HEK293 (cell line): ENCODE measurements around the gene SIL1.

Experiments used
- CTCF ChIA-PET: fragments of 350-600 bp; formaldehyde crosslinking; extraction: SDS; loops from one replicate; lab custom pipeline; 2021; ENCODE audit warnings: antibody characterized with exemption; lab: Yijun Ruan, JAX
- POLR2A ChIA-PET: fragments of 300-600 bp; formaldehyde crosslinking; extraction: SDS; loops from one replicate; lab custom pipeline; 2020; ENCODE audit warnings: antibody characterized with exemption, inconsistent platforms; lab: Yijun Ruan, JAX
- H3K27ac ChIP-seq: fragments of 200-500 bp; sonication (Bioruptor generic); 2 replicates; pipeline ENCODE4 v1.5.1; 2014; ENCODE audit warnings: low read depth, low read length, control low read depth, inconsistent platforms; ENCODE audit errors: extremely low read depth
- H3K36me3 ChIP-seq, 2 experiments: fragments of 200-500 bp in 1 of 2; sonication (Bioruptor generic) in 1 of 2; 1 replicate in 1 of 2; 2 replicates in 1 of 2; pipeline ENCODE4 v1.5.1; 2014 to 2017; ENCODE audit warnings: inconsistent platforms in 2 of 2, low read length in 2 of 2; ENCODE audit not compliant: control insufficient read depth in 2 of 2, insufficient read depth in 1 of 2
- H3K4me1 ChIP-seq: fragments of 200-500 bp; sonication (Bioruptor generic); 2 replicates; pipeline ENCODE4 v1.5.1; 2014; ENCODE audit warnings: mild to moderate bottlenecking, low read length, inconsistent platforms; ENCODE audit not compliant: control insufficient read depth, insufficient read depth
- H3K4me3 ChIP-seq: 2 replicates; pipeline ENCODE4 v1.5.1; 2011; ENCODE audit warnings: low read depth, mild to moderate bottlenecking, control low read depth, low read length, moderate library complexity
- H3K9me3 ChIP-seq: fragments of 200-500 bp; sonication (Bioruptor generic); 2 replicates; pipeline ENCODE4 v1.5.1; 2014; ENCODE audit warnings: low read depth, low read length, inconsistent platforms; ENCODE audit not compliant: control insufficient read depth, insufficient read depth
- MZF1 ChIP-seq: fragments of 450-650 bp; formaldehyde crosslinking; IDR thresholded peaks from 2 replicates; pipeline ENCODE4 v1.5.1; 2017; ENCODE audit warnings: missing biosample characterization, missing genetic modification characterization, borderline replicate concordance
- OSR2 ChIP-seq: fragments of 450-650 bp; formaldehyde crosslinking; IDR thresholded peaks from 2 replicates; pipeline ENCODE4 v1.5.1; 2016; ENCODE audit warnings: missing biosample characterization, missing genetic modification characterization
- PRDM1 ChIP-seq: fragments of 450-650 bp; formaldehyde crosslinking; IDR thresholded peaks from 2 replicates; pipeline ENCODE4; 2016; ENCODE audit warnings: missing biosample characterization, missing genetic modification characterization
- ZIC2 ChIP-seq: fragments of 450-650 bp; formaldehyde crosslinking; IDR thresholded peaks from 2 replicates; pipeline ENCODE4 v1.5.1; 2016; ENCODE audit warnings: missing biosample characterization, missing genetic modification characterization
- ZNF114 ChIP-seq: fragments of 450-650 bp; formaldehyde crosslinking; IDR thresholded peaks from 2 replicates; pipeline ENCODE4 v1.5.0; 2017; ENCODE audit warnings: missing biosample characterization, missing genetic modification characterization
- ZNF121 ChIP-seq: fragments of 450-650 bp; formaldehyde crosslinking; IDR thresholded peaks from 2 replicates; pipeline ENCODE4 v1.5.1; 2016; ENCODE audit warnings: missing biosample characterization, missing genetic modification characterization
- ZNF18 ChIP-seq: fragments of 450-650 bp; formaldehyde crosslinking; IDR thresholded peaks from 2 replicates; pipeline ENCODE4 v1.5.1; 2016; ENCODE audit warnings: missing biosample characterization, missing genetic modification characterization
- ZNF184 ChIP-seq: fragments of 450-650 bp; IDR thresholded peaks from 2 replicates; pipeline ENCODE4 v1.5.1; 2018; ENCODE audit warnings: missing biosample characterization, mild to moderate bottlenecking, missing genetic modification characterization
- ZNF248 ChIP-seq: fragments of 450-650 bp; formaldehyde crosslinking; IDR thresholded peaks from 2 replicates; pipeline ENCODE4 v1.5.1; 2017; ENCODE audit warnings: missing biosample characterization, missing genetic modification characterization
- ZNF341 ChIP-seq: fragments of 450-650 bp; formaldehyde crosslinking; IDR thresholded peaks from 2 replicates; pipeline ENCODE4; 2016; ENCODE audit warnings: low read depth, missing biosample characterization, missing genetic modification characterization
- ZNF830 ChIP-seq: fragments of 450-650 bp; IDR thresholded peaks from 2 replicates; pipeline ENCODE4 v1.5.0; 2018; ENCODE audit warnings: missing biosample characterization, missing genetic modification characterization, low read depth, mild to moderate bottlenecking, moderate library complexity
- TF ChIP-seq, protein P1 (sequence below): fragments of 450-650 bp; formaldehyde crosslinking; IDR thresholded peaks from 2 replicates; pipeline ENCODE4 v1.5.1; 2016; ENCODE audit warnings: missing biosample characterization, missing genetic modification characterization
- TF ChIP-seq, protein P2 (sequence below): fragments of 450-650 bp; formaldehyde crosslinking; IDR thresholded peaks from 2 replicates; pipeline ENCODE4 v1.5.1; 2017; ENCODE audit warnings: missing biosample characterization, missing genetic modification characterization

Gene SIL1

GRCh38 chr5:139082813-139083498 is 115.2 kb downstream of the SIL1 start:
- Histone ChIP-seq H3K4me1 (peaks cover 5% of the 10 kb centered on the region), H3K36me3 (no peaks in the 10 kb centered on the region), H3K27ac (no peak overlapping the region), H3K4me3 (no peak overlapping the region), H3K9me3 (no peaks in the 10 kb centered on the region)
- CTCF ChIA-PET: no interaction called here
- POLR2A ChIA-PET: no interaction called here
- TF ChIP-seq MZF1 (tag by site-specific recombination) (peak; percentile 80; the same call in 1 of the 2 replicates), ZNF341 (tag by site-specific recombination) (no peak), ZNF184 (tag by site-specific recombination) (peak; percentile 91), ZIC2 (tag by site-specific recombination) (peak; percentile 39; the same call in 1 of the 2 replicates), OSR2 (tag by site-specific recombination) (peak; percentile 46)

GRCh38 chr5:139079991-139080610 is 118.1 kb downstream of the SIL1 start:
- no peak overlapping the region for H3K4me3 ChIP-seq
- no peaks in the 10 kb centered on the region for H3K36me3 ChIP-seq
- POLR2A ChIA-PET: interaction anchor here (0.6 kb wide), 1 partner anchor 12 kb away, joined by 4 read pairs; no protein-coding TSS in a partner anchor
- no peaks in the 10 kb centered on the region for H3K9me3 ChIP-seq
- H3K27ac ChIP-seq: no peak overlapping the region
- TF ChIP-seq, protein P1, sequence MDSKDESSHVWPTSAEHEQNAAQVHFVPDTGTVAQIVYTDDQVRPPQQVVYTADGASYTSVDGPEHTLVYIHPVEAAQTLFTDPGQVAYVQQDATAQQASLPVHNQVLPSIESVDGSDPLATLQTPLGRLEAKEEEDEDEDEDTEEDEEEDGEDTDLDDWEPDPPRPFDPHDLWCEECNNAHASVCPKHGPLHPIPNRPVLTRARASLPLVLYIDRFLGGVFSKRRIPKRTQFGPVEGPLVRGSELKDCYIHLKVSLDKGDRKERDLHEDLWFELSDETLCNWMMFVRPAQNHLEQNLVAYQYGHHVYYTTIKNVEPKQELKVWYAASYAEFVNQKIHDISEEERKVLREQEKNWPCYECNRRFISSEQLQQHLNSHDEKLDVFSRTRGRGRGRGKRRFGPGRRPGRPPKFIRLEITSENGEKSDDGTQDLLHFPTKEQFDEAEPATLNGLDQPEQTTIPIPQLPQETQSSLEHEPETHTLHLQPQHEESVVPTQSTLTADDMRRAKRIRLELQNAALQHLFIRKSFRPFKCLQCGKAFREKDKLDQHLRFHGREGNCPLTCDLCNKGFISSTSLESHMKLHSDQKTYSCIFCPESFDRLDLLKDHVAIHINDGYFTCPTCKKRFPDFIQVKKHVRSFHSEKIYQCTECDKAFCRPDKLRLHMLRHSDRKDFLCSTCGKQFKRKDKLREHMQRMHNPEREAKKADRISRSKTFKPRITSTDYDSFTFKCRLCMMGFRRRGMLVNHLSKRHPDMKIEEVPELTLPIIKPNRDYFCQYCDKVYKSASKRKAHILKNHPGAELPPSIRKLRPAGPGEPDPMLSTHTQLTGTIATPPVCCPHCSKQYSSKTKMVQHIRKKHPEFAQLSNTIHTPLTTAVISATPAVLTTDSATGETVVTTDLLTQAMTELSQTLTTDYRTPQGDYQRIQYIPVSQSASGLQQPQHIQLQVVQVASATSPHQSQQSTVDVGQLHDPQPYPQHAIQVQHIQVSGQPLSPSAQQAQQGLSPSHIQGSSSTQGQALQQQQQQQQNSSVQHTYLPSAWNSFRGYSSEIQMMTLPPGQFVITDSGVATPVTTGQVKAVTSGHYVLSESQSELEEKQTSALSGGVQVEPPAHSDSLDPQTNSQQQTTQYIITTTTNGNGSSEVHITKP (tag by site-specific recombination): peak; percentile 93
- TF ChIP-seq ZNF248 (tag by site-specific recombination) (no peak), ZNF830 (tag by site-specific recombination) (no peak), ZNF121 (tag by site-specific recombination) (no peak), ZNF18 (no peak)
- TF ChIP-seq, protein P2, sequence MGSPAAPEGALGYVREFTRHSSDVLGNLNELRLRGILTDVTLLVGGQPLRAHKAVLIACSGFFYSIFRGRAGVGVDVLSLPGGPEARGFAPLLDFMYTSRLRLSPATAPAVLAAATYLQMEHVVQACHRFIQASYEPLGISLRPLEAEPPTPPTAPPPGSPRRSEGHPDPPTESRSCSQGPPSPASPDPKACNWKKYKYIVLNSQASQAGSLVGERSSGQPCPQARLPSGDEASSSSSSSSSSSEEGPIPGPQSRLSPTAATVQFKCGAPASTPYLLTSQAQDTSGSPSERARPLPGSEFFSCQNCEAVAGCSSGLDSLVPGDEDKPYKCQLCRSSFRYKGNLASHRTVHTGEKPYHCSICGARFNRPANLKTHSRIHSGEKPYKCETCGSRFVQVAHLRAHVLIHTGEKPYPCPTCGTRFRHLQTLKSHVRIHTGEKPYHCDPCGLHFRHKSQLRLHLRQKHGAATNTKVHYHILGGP (tag by site-specific recombination): no peak
- TF ChIP-seq, all 188 proteins: peak for 1
- peaks cover 22% of the 10 kb centered on the region for H3K4me1 ChIP-seq
- CTCF ChIA-PET: interaction anchor here (0.9 kb wide), 1 partner anchor 9 kb away, joined by 3 read pairs; no protein-coding TSS in a partner anchor

DNA sequence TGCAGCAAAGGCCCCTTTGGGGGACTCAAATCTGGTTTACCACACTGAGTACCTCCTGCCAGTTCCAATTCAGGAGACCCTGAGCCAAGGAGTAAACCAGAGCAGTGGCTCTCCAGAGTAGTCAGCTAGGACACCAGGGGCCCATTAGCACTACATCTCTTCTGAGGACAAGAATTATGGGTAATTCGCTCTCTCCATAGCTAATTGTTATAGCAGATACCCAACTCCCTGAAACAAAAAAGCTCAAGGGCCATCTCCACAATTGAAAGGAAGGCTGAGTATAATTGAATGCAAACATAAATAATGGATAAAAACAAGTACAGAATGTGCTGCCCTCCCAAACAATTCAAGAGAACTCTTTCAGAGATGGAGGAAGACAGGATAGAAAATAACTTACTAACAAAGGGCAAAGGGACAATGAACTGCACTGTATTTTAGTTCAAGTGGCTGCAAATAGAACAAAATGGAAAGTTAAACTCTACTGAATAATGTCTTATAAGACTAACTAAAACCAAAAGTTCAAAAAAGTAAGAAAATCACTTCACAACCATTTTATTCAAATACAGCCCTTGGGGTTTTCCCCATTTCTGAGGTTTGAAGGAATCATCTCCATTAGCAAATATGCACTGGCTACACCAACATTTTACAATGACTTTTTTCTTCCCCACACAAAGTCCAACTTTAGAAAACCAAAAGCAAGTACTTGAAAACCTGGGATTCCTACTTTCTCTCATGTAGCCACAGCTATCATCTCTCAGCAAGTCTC is 118.8 kb downstream of the SIL1 start:
- H3K27ac ChIP-seq: no peak overlapping the region
- no peaks in the 10 kb centered on the region for H3K36me3 ChIP-seq
- H3K9me3 ChIP-seq: no peaks in the 10 kb centered on the region
- peaks cover 23% of the 10 kb centered on the region for H3K4me1 ChIP-seq
- H3K4me3 ChIP-seq: no peak overlapping the region
- peak; percentile 9; the same call in 1 of the 2 replicates for TF ChIP-seq PRDM1
- no peak for TF ChIP-seq ZNF114 (tag by site-specific recombination)
- POLR2A ChIA-PET: no interaction called here
- CTCF ChIA-PET: interaction anchor here (0.5 to 0.9 kb wide), 3 partner anchors 10 to 46 kb away, joined by 3 to 5 read pairs (median 3); no protein-coding TSS in a partner anchor
